Umbilical cord (tissue), 2 donors: Measurements from ENCODE around the gene PDGFD. TPM values are rescaled to one million over a fixed set of nuclear protein-coding genes. Genes with fewer than 3 reads are reported as not detected.
A peak's percentile ranks its signal among the peaks of the same experiment; 100 is the strongest.

ENCODE experiments used
- DNase-seq: peaks from one replicate; pipeline ENCODE4 v3.0.0-alpha.2; 2015; ENCODE audit warnings: low spot score
- total RNA-seq: library from RNA; depleted of rRNA; stranded (reverse); fragments of >200 nt; gene quantifications from one replicate; pipeline ENCODE4 v1.2.3, GENCODE V29; 2014; ENCODE audit warnings: low replicate concordance; ENCODE audit not compliant: insufficient read depth

The PDGFD gene
- total RNA-seq, 1 donor from 2014 or later: 8.2 TPM

DNA sequence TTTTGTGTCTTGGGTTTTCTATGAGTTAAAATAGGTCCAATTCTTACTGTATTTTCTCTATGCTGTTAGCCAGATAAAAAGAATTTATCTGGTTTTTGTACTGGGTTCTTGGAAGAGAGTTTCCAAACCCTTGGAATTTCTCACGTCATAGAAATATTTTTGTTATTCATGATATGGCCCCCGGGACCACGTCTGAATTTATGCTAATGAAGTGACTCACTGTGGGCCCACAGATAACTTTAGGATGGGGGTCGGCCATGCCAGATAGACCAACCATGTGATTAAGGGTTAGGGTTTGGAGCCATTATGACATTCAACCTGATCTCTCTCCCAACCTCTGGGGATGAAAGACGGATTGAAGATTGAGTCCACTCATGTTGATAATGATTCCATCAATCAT, 163.1 kb downstream of the PDGFD start:
- peak; percentile 11 for DNase-seq

DNA sequence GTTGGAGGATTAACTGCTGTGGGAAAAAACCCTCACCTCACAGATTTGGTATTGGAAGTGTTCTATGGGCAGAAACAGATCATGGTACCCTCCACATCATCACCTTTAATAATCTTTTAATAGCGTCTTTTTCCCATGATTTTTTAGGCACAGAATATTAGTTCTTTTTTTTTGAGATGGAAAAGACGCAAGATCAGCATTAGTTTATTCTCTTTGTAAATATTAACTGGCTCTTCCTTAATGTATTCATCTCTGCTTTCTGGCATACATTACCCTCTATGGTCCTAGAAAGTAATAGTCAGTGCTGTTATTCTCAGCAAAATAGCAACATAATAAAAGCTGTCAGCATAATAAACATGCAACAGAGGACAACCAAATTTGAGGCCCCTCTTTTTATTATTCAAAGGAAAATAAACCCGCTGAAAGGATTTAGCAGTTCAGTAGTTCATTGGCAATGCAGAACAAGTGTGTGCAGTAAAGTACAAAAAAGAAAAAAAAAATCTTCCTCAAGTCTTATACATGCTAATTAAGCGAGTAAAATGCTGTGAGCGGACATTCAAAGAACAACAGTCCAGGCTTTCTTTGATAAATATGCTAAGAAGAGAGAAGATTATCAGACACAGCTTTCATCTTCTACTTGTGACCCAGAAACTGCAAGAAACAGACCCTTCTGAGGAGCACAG, 165.0 kb downstream of the PDGFD start:
- DNase-seq: no peak

DNA sequence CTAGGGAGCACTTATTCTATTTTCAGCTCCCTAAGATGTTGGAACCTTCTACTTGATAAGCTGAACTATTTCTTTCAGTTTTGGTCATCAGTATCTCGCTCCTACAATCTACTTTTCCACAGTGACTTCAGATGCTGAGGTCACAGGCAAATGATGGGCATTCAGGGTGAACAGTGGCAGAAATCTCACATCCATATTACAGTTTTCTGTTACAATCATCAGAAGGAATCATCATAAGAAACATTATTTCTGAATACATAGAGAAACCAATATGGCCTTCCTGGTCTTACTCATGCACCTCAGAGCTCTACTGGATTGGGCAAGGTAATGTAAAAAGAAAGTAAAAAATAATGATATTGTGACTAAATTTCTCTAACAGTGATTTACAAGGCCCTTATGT, 166.9 kb downstream of the PDGFD start:
- no peak for DNase-seq

DNA sequence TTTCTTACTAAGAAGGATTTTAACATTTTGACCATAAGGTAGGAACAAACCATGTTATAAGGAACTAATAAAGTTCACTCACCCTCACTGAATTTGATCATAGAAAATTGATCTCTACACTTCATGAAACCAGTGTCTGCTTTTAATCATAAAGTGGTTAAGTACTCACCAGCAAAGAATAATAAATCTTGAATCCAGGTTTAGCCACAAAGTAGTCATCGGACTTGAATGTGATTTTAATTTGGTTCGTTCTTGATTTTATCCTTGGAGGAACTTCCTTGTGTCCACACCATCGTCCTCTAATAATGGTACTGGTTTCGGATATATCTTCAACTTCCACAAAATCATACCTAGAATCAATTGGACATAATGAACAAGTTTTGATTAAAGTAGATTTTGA, 168.1 kb downstream of the PDGFD start:
- DNase-seq: no peak

DNA sequence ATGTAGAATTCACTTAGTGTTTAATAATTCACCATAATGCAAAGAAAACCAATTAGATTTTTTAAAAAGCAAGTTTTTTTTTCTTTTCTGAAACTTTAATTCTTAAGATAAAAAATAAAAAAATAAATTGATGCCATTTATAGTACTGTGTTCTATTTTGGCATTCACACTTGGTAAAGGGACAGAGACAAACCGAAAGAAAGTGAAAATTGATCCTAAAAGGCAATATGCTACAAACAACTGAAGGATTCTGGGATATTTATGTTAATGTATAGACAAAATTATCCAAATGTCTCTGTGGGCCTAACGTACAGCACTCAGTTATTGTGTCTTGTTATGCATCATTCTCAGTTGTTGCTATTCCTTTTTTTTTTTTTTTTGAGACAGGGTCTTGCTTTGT, 169.4 kb downstream of the PDGFD start:
- DNase-seq: no peak

DNA sequence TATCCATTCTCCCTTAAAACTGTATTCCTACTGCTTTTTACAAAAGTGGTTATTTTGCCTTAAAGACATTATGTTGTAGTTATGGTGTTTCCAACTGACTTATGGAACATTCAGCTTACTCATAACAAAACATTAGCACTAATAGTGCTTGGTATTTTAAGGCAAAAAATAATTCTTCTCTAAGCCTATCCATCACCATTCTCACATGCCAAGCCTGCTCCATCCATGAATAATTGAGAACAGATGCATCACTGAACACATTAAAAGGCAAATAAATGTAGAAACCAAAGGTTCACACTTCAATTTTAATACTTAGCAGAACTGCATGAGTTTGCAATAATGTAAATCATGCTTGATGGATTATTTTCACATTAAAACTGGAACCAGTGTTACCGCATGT, 169.9 kb downstream of the PDGFD start:
- no peak for DNase-seq

DNA sequence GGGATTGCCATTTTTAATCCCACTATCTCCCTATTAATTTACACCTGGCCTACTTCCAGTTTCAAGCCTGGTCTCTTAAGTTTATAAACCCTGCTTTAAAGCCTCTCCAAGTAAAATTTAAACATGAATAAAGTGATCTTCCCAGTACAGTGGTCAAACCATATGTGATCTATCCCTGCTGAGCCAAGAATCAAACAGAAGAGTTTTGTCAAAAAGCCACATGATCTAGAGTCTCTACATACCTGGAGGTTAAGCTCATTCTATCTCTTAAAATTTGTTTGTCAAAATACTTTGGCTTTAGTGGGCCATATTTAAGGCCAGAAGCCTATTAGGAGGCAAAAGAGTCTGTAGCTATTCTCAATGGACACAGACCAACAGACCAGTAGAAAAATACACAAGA, 170.4 kb downstream of the PDGFD start:
- no peak for DNase-seq

DNA sequence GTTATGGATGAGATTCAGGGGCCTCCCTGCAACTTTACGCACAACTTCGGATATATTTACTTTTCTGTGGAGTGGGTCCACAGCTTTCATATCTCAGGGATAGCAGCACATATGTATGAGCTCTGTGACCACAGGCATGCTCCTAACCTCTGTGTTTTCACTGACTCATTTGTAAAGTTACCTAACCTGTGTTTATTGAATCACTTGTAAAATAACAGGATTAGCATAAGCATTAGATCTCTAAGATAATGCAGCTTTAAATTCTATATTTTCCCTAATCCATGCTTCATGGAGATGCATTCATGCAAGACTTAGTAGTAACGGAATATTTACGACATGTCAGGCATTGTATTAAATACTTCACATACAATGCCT, 175.4 kb downstream of the PDGFD start:
- no peak for DNase-seq

DNA sequence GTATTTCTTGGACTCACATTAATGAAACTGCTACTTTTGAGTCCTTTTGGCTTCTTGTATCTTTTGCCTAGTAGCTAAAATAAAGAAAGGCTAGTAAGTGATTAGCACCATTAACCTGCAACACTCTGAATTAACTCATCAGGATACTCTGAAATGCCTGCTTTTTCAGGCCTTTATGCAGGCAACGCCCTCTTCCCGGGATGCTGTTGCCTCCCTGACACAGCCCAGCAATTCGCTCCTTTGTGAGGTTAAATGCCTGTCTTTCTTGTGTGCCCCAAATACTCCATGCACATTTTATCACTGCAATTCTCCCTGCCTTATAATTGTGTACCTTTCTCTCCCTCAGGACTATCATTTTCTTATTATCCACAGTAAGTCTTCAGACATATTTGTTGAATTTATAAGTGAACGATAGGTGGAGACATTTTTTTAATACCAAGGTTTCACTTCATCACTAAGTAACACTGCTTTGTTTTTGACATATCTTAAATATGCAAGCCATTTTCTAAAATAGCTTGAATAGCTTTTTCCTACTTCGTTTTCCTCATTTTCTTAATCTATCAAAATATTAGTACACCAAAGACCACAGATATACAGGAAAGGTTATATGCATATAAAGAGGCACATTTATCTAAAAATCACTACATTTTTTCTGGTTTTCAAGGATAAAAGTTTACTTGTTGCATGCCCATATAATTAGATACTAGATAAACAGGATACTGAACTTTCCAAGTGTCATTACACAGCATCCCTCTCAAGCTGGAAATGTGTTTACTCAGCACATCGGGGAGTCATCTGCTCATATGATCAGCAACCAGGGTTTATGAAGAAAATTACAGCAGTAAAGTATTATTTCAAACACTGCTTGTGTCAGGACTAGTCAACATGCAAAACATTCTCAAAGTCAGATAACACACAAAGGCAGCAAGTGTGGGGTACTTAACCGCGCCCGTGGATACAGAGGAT, 176.0 kb downstream of the PDGFD start:
- DNase-seq: no peak

DNA sequence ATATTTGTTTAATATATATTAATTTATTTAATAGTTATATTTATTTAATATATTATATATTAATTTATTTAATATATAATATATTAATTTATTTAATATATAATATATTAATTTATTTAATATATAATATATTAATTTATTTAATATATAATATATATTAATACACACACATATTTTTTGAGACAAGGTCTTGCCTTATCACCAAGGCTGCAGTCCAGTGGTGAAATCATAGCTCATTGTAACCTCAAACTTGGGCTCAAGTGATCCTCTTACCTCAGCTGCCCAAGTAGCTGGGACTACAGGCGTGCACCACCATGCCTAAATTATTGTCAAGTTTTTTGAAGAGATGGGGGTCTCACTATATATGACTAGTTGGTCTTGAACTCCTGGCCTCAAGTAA, 178.9 kb downstream of the PDGFD start:
- DNase-seq: no peak

DNA sequence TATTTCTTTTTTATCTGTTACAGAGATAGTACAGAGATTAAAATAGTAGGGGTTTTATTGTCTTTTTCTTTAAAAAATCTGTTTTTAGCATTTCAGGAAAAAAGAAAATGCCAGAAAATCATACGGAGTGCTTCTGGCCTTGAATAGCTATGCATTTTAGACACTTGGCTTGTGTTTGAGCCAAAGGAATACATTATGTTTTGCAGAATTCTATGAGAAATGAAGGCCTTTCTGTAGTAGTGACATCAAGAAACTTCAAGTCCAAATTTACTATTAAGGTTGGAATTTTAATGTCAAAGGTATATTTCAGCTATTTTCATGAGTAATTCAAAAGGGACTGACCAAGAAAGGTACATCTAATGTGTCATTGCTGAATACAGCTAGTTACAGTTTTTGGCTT, 183.8 kb downstream of the PDGFD start:
- DNase-seq: no peak

DNA sequence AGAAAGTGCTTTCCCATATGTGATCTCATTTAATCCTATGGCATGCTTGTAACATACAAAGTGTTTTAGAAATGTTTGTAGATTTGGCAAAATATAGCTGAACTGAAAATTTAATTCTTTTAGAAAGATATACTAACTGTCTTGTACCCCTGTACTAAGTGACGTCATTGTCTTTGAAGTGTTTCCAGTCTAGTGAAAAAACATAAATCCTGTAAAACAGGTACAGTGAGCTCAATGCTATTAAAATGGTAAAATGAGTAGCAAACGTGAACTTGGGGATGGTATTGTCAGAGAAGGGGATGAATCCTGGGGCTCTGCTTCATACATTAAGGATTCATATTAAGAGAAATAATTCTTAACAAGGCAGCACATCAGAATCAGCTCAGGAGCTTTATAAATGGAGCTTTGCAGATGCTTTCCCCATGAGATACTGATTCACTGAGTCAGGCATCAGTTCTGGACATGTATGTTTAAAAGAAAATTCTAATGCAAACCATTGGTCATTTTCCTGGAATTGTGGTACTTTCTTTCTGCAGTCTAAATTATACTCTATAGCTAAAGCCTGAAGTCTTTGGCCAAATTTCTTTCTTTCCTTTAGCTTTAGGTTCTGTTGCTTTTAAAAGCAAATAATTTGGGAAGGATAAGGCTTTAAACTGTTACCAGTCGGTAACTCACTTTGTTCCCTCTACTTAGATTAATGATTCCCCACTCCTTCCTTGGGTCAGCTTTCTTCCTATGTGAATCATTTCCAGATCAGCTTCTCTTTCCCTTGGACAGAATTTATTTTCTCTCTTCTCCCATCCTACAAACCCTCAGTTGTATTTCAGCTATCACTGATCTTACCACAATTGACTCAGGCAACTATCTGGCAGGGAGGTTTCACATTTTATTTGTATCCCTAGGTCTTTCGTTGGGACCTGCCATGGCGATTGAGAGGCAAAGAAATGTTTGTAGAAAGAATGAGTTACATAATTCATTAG, 185.0 kb downstream of the PDGFD start:
- DNase-seq: peak; percentile 61

DNA sequence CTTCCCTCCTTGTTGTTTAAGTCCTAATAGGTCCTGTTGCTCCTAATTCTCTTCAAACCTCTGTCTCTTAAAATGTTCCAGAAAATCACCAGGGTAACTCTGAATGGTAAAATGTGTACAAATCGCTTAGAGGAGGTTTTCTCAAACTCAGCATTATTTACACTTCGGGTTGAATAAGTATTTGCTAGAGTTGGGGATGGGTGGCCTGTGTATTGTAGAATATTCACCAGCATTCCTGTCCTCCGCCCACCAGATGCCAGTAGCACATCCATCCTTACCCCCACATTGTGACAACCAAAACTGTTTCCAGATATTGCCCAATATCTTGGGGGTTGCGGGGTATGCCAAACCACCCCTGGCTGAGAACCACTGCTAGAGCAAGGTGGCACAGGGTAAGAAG, 191.9 kb downstream of the PDGFD start:
- DNase-seq: no peak

DNA sequence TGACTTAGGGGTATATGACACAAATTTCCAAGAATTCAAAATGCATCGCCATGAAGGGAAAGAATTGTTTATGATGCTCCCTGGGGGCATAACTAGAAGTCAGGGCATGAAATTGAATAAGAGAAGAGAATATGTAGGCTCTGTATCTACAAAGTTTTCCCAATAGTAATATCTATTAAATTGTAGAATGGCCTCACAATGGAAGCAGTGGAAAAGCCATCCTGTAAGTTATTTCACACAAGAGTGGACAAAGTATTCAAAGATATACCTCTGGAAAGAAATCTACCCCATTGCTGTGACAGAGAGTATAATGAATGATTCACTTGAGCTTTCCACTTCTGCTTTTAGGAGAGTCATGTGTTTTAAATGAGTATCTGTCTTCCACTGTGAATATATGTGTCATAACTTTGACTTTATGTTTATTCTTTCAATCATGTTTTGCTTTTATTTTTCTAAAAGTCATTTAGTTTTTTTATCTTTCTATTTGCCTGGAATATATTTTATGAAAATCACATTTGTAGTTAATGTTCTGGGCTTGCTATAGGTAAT, 193.2 kb downstream of the PDGFD start:
- DNase-seq: no peak

DNA sequence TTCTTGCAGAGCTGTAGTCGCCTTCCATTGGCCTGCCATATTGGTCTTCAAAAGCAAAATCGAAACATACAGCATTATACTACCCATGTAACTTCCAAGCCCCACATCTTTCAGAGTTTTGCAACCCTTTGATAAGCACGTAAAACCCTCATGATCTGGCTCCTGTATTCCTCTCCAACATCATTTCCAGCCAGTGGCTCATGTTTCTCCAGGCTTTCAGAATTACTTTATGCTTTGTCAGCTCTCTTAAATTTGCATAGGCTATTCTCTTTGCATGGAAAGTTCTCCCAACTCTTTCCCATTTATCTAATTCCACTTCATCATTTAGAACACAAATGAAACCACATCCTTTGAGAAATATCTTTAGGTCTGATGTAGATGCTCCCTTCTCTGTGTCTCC, 195.3 kb downstream of the PDGFD start:
- no peak for DNase-seq

DNA sequence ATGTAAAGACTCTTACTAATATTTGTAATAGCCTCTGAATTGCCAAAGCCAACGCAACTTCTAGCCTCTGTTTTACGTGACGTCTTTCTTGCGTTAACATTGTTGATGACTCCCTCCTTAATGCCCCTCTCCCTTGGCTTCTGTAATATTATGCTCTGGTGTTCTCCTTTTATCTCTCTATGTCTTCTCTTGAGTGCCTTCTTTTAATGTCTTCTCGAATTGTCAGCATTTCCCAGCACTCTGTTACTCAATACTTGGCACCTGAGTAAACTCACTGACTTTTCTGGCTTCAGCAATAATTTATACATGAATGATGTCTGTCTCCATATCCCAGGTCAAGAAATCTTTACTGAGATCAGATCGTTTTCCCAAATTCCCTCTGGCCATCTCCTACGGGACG, 196.0 kb downstream of the PDGFD start:
- DNase-seq: no peak

DNA sequence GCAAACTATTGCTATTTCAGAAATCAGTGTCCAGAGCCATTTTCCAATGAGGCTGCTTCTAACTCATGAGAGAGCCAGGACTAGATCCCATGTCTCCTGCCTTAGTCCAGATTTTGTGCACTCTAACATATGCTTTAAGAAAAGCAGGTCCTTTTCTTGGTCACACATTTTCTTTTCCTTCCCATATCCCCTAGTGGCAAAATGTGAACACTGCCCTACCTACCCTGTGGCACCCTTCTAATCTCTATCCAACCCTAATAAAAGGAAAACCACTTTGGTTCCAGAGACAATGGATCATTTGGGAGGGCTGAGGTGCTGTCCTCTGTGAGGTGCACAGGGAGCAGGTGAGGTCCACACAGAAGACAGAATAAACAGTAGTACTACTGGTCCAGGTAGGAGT, 199.6 kb downstream of the PDGFD start:
- no peak for DNase-seq

DNA sequence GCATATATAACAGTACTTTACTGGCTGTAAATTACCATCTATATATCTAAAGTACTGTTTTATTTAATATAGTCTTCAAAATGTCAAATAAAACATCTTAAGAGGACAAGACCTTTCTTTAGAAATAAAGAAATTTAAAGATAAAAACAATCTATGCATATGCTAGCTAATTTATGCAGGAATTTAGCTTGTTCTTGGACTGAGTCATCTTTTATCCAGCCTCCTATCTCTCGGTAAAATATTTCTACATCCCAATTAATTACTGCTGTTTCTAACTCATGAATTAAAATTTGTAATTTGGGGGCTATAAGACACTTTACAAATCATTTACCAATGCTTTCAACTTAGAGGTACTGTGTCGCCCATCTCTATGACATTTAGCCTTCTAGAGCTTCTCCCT, 200.3 kb downstream of the PDGFD start:
- no peak for DNase-seq

DNA sequence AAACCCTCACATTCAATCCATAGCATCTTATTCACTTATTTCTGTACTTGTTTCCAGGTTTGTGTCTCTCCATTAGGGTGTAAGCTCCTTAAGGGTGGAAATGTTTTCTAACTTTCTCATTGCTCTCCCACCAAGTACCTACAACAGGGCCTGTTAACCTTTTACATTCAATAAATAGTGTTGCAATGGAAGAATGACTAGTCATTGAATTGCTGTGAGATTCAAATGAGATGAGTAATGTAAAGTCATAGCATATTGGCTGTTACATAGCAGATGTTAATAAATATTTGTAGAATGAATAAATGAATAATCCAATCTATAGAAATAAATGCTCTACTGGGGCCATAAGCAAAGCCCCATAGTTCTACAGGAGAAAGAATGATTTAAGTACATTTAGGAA, 202.9 kb downstream of the PDGFD start:
- no peak for DNase-seq

DNA sequence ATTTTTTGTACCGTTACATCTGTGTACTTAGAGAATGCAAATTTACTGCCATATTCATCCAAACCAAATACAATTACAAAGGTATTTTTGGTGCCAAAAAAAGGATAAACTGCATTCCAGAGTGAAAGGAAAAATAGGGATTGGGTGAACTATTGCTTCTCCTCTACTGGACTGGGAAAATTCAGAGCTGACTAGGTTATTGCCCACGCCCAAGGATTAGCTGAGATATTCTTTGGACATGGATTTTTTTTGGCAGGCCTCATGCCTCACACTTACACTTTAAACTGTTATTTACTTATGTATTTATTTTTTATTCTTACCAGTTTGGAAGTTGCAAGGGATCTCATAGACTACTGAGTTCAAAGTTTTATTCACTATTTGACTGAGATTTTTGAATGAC, 203.8 kb downstream of the PDGFD start:
- DNase-seq: no peak

DNA sequence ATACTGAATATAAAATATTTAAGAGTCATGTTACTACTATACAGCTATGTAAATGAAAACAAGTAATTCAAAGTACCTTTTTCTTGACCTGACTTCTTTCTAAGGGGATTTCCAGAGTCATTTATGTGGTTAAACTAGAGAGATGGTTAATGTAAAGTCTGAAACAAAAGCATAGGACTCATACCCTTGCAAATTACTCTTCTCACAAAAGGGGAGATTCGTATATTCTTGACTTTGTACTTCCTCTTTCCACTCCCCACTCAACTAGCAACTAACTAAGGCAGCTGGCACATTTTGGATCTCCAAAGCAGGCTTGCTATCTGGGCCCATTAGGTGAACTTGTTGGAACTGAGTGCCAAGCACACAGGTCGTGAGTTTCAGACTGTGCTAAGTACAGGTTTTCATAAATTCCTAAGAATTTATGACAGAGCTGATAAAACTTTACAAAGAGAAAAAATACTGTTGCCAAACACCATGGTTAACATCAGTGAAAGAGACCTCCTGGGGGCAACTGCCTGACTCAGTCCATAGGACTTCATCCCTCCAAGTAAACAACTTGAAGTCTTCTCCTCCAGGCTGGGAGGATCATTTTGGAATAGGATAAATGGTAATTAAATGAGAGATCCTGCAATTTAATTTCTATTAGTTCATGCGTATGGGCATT, 204.5 kb downstream of the PDGFD start:
- DNase-seq: no peak
